ENCODE measurements around the gene RAB2B.

DNA sequence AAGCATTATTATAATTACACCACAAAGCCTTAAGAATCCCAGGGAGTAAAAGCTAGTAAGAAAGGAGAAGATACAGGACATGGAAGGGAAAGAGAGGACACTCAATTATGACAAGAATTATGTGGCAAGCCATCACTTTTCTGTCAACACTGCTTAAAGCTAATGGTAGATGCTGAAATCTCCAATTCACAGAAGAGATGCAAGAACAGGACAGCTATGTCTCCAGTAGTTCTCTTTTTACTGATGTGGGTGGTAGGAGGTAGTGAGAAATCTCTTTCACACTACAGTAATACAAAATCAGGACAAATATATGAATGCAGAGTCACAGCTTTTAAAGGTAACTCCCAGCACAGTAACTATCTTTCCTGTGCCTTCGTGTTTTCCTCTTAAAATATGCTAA is 50.1 kb downstream of the RAB2B start:
- TF ChIP-seq CTCF (IDR thresholded peaks at IDR 0.05; ENCODE audit: insufficient read depth, low read length) (no peak), POLR2AphosphoS5 (IDR thresholded peaks at IDR 0.05; ENCODE audit: low read depth) (no peak)
- TF ChIP-seq, protein P1, sequence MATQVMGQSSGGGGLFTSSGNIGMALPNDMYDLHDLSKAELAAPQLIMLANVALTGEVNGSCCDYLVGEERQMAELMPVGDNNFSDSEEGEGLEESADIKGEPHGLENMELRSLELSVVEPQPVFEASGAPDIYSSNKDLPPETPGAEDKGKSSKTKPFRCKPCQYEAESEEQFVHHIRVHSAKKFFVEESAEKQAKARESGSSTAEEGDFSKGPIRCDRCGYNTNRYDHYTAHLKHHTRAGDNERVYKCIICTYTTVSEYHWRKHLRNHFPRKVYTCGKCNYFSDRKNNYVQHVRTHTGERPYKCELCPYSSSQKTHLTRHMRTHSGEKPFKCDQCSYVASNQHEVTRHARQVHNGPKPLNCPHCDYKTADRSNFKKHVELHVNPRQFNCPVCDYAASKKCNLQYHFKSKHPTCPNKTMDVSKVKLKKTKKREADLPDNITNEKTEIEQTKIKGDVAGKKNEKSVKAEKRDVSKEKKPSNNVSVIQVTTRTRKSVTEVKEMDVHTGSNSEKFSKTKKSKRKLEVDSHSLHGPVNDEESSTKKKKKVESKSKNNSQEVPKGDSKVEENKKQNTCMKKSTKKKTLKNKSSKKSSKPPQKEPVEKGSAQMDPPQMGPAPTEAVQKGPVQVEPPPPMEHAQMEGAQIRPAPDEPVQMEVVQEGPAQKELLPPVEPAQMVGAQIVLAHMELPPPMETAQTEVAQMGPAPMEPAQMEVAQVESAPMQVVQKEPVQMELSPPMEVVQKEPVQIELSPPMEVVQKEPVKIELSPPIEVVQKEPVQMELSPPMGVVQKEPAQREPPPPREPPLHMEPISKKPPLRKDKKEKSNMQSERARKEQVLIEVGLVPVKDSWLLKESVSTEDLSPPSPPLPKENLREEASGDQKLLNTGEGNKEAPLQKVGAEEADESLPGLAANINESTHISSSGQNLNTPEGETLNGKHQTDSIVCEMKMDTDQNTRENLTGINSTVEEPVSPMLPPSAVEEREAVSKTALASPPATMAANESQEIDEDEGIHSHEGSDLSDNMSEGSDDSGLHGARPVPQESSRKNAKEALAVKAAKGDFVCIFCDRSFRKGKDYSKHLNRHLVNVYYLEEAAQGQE (IDR thresholded peaks at IDR 0.05; ENCODE audit: insufficient replicate concordance, low read depth): no peak

Measured in HL-60 (cell line).